Stimulated activated CD4-positive, alpha-beta T cell treated with anti-CD3 and anti-CD28 coated beads, TNF-alpha, amount 100 ng/mL, for 48 hours (primary cell): ENCODE measurements around the gene CDC14B.
"Not testable (repeated sequence)": the region's sequence is repeated elsewhere in the genome, so short reads cannot be mapped to it uniquely, and the experiment has no call there.

ENCODE experiments used
- DNase-seq, 3 donors: peaks; one replicate each; pipeline ENCODE4 v3.0.0-alpha.2; 2020; ENCODE audit warnings: low read depth in 3 of 3

Gene CDC14B

GRCh38 chr9:96587338-96588315 is 32.0 kb downstream of the CDC14B start:
- no peak for DNase-seq

- no peak for DNase-seq
These were observed 34.2 kb downstream of the CDC14B start for GRCh38 chr9:96585426-96585825.

DNA sequence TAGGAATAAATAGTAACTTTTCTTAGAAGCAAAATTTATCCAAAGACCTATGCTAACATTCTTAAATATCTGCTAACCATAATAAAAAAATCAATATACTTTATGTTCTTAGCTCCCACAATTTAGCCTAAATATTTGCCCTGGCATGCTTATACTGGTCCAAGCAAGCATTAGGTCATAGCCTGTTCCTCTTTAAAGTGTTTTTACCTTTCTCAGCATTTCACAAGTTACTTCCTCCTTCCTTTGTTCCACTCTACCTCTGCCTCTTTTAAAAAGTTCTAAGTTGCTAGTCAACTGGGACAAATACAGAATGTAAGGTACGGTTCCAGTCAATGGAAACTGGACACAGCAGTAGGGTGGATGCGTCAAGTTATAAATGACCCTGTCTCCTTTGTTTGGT is 37.4 kb downstream of the CDC14B start:
- not testable (repeated sequence) for DNase-seq

GRCh38 chr9:96581786-96582185 is 37.9 kb downstream of the CDC14B start:
- no peak for DNase-seq

DNA sequence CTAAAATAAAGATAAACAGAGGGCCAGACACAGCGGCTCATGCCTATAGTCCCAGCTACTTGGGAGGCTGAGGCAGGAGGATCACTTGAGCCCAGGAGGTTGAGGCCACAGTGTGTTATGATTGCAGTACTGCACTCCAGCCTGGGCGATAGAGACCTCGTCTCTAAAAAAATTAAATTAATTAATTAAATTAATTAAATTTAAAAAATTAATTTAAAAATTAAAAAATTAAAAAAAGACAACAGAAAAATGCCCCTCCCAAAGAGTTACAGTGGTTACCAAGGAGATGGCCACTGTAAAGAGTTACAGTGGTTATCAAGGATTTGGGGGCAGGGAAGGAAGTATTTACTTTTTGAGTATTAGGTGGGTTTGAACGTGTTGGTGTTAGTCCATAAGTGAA is 38.3 kb downstream of the CDC14B start:
- no peak for DNase-seq

DNA sequence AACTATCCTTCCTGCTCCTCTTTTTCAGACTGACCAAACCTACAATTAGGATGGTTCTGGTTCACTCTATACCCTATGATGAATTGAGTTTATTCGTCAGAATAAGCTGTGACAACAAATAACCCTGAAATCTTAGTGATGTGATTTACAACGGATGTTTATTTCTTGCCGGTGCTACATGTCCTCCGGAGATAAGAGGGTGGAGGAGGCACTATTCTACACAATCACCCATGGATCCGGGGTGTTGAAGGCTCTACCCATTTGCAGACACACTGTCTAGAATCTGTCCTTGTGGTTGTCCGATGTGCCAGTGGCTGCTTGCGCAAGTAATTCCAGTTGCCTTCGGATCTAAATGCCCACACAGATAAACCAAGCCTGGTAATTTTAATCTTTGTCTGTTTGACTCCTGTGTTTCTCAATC is 44.7 kb downstream of the CDC14B start:
- DNase-seq: no peak

- no peak for DNase-seq
These were observed 45.2 kb downstream of the CDC14B start for GRCh38 chr9:96574455-96574854.

GRCh38 chr9:96567203-96567700 is 52.4 kb downstream of the CDC14B start:
- DNase-seq: no peak

DNA sequence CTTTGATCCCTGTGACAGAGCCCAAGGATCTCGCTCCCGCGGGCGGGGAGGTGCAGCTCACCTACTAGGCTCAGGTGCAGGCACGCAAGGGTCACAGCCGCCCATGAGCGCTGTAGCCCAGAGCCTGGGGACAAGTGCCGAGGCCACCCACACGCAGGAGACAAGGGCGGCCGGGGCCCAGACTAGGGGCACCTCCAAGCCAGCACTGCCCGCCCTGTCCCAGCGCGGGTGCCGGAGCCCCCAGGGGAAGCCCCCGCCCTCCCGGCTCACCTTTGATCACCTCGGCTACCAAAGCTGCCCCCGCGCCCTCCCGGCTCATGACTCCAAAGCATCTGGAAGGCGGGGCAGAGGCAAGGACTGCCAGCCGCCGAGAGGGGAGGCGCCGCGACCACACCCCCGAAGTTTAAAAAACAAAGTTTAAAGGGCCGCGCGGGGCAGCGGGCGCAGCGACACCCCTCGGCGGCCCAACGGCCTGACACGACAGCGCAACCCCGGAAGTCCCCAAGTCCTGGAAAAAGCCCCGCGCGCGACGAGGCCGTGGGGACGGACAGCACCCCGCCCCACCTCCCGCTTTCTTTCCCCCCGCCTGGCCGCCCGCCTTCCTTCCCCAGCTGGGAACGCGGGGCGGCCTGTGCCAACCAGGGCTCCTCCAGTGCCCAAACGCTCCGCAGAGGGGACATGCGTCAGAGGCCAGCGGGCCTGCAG is 53.0 kb downstream of the CDC14B start:
- DNase-seq: peak; percentile 42 to 69 (median 58)

DNA sequence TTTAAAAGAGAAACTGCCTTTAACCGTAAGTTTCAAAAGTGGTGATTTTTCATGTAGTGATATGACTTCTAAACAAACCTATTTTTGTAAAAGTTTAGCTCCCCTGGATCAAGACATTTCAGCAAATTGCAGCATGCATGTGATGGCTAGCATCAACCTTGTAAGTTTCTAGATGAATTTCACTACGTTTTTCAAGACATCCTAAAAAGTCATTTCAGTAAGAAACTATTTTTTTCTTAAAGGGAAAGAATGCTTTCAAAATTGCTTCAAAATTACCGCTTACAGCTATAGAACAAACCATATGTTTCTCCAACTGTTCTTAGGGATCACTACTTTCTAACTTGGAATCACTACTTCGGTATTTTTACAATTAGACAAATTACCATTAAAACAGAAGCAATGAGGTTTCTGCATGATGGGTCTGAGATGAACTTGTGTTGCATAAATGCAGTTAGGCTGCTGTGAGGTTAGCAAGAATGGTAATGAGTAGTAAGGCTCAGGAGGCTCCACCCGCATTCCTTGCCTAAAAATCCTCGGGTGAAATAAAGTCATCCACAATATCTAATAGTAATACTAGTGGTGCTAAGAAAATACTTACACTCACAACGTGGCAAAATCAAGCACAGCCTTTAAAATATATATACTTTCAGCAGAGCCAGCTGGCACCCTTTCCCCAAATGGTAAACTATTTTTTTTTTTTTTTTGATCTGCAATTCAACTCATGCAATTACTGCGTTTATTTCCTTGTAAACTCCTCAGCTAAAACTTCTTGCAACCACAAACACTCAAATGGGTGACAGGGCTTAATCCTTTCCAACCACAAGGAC is 53.8 kb downstream of the CDC14B start:
- no peak for DNase-seq

- DNase-seq: no peak
These were observed 55.4 kb downstream of the CDC14B start for GRCh38 chr9:96564217-96564616.

- DNase-seq: no peak
These were observed 60.2 kb downstream of the CDC14B start for GRCh38 chr9:96559339-96559943.

- DNase-seq: no peak
These were observed 61.7 kb downstream of the CDC14B start for GRCh38 chr9:96557921-96558320.

GRCh38 chr9:96556701-96557461 is 62.8 kb downstream of the CDC14B start:
- no peak for DNase-seq

DNA sequence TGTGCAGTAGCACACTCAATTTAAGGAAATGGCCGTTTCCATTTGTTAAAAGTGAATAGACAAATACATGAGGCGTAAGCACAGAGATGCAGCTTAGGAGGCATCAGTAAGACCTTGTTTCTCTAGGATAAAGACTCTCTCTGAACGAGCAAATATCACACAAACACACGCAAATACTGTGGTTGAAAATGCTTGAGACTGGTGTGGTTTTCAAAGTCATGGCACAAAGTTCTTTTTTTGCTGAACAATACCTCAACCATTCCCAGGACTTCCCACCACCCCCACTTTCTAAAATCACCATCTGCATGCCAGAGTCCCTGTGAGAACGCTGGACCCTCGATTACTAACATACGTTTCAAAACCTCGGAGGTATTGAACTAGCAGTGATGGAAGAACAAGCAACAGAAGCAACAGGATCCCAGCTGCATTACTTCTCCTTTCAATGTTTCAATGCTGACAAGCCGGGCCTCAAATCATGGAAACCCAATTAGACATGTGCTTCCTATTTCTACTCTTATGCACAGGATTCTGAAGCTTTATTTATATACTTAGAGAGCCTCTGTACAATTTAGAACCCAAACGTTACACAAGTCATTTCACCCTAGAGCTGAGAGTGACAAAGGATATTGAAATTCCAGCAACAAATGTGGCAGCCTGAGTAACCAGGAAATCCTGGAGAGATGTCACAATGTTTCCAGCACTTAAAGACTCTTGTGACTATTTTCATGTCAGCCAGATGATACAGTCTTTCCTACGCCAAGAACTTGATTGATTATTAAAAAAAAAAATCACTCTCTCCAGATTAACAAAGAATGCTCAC is 63.9 kb downstream of the CDC14B start:
- DNase-seq: no peak

GRCh38 chr9:96554801-96555566 is 64.7 kb downstream of the CDC14B start:
- no peak for DNase-seq

DNA sequence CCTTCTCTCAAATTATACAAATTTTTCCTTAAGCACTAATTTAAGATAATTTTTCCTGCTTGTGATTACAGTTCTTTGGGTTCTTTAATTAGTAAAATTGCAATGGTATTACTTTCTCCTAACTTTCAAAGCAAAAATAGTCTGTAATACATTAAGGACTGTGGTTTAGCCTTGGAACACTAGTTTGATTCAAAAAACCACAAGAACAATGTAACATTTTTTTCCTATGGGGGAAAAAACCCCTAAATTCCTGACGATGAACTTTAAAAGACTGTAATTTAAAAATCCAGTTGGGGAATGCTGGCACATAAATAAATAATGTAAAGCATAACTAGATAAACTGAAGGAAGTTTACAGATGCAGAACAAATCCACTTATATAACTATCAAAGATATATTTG is 65.3 kb downstream of the CDC14B start:
- DNase-seq: no peak

GRCh38 chr9:96553070-96553469 is 66.6 kb downstream of the CDC14B start:
- no peak for DNase-seq

- no peak for DNase-seq
These were observed 68.2 kb downstream of the CDC14B start for GRCh38 chr9:96551403-96551802.
